ENCODE results near the gene ZRANB3. TPM values are rescaled to one million over a fixed set of nuclear protein-coding genes. Genes with fewer than 3 reads are reported as not detected.

ZRANB3 gene
- polyA plus RNA-seq, 1 donor: 3.8 TPM

DNA sequence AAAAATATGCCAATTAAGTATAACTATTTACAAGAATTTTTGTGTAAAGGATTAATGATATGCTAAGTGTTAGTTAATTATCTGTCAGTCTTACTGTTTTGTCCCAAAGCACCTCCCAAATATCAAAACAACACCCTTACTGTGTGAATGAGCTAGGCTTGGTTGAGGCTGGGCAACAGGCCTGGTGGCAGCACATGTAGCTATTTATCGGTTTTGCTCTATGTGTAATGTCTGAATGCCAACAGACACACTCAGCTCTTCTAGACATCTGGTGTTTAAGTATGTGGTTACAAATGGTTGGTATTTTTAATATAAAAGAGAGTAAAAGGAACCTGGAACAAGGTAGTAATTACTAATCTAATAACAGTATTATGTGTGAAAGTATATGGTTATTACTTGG, 303.6 kb downstream of the ZRANB3 start:
- DNase-seq: no peak
- Histone ChIP-seq H3K9me3 (ENCODE audit: control insufficient read depth, low read depth, low read length) (no peaks in the 10 kb centered on the region), H3K27me3 (ENCODE audit: control insufficient read depth, insufficient read depth, low read length) (no peaks in the 10 kb centered on the region), H3K4me1 (ENCODE audit: control insufficient read depth, insufficient read depth, low read length) (no peaks in the 10 kb centered on the region), H3K27ac (ENCODE audit: low read length) (no peak overlapping the region), H3K4me3 (ENCODE audit: low read length) (no peak overlapping the region), H3K36me3 (ENCODE audit: control insufficient read depth, insufficient read depth, low read length) (no peaks in the 10 kb centered on the region)
- WGBS (ENCODE audit: insufficient coverage, low lambda C conversion rate): no CpG with 5 or more reads among the region's 1 CpG

DNA sequence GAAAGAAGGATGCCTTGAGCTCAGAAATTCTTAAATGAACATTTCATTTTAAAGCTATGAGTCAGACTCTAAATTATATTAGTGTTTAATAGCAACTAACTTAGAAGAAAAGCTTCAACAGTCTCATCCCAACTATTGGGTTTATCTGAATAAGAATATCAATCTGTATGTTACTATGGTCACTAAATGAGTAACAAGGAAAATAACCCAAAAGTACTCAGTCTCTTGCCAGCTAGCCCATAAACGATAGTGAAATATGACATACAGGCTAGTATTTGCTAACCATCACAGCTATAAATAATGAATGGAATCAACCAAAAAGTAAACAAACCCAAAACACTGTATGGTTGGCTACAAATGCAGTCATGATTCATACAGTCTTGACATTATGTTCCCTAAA, 304.1 kb downstream of the ZRANB3 start:
- no peaks in the 10 kb centered on the region for H3K36me3 ChIP-seq (ENCODE audit: control insufficient read depth, insufficient read depth, low read length)
- DNase-seq: no peak
- no peaks in the 10 kb centered on the region for H3K4me1 ChIP-seq (ENCODE audit: control insufficient read depth, insufficient read depth, low read length)
- no peak overlapping the region for H3K27ac ChIP-seq (ENCODE audit: low read length)
- H3K9me3 ChIP-seq (ENCODE audit: control insufficient read depth, low read depth, low read length): no peaks in the 10 kb centered on the region
- H3K4me3 ChIP-seq (ENCODE audit: low read length): no peak overlapping the region
- no peaks in the 10 kb centered on the region for H3K27me3 ChIP-seq (ENCODE audit: control insufficient read depth, insufficient read depth, low read length)
- 80% methylated on average over 1 of the region's 1 CpG for WGBS (ENCODE audit: insufficient coverage, low lambda C conversion rate)

DNA sequence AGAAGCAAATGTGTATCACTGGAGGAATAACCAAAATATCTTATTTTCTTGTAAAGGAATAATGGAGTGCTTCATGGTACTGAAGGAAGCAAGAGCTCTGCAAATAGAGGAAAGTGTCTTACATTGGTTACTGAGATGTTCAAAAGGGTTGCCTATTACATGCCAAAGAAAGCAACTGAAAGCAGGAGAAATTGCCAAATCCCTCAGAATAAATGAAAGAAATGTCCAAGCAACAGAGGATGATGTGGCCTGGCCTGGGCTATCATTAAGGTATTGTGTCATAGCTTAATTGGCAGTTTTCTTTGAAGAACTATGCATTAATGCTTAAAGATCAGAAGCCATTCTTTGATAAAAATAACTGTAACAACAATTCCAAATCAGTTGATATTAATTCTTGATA, 305.2 kb downstream of the ZRANB3 start:
- H3K27ac ChIP-seq (ENCODE audit: low read length): no peak overlapping the region
- no peaks in the 10 kb centered on the region for H3K9me3 ChIP-seq (ENCODE audit: control insufficient read depth, low read depth, low read length)
- no peak overlapping the region for H3K4me3 ChIP-seq (ENCODE audit: low read length)
- no peaks in the 10 kb centered on the region for H3K4me1 ChIP-seq (ENCODE audit: control insufficient read depth, insufficient read depth, low read length)
- DNase-seq: no peak
- no peaks in the 10 kb centered on the region for H3K27me3 ChIP-seq (ENCODE audit: control insufficient read depth, insufficient read depth, low read length)
- no peaks in the 10 kb centered on the region for H3K36me3 ChIP-seq (ENCODE audit: control insufficient read depth, insufficient read depth, low read length)

DNA sequence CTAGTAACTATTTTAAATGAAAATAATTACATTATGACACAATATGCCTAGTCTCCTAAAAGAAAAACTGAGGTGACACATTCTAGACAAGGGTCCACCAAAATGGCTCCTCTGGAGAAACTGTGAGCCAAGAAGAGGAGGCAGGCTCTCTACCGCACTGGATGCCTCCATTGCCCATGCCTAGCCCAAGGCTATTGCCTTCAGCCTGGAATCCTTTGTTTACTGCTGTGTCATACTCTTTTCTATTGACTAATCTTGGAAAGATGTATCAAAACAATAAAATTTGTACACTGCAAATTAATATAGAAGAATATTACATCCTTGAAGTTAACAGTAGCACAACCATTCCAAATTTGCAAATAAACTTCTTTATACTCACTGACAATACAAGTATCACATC, 311.8 kb downstream of the ZRANB3 start:
- Histone ChIP-seq H3K36me3 (ENCODE audit: control insufficient read depth, insufficient read depth, low read length) (no peaks in the 10 kb centered on the region), H3K9me3 (ENCODE audit: control insufficient read depth, low read depth, low read length) (no peaks in the 10 kb centered on the region), H3K27ac (ENCODE audit: low read length) (no peak overlapping the region), H3K4me3 (ENCODE audit: low read length) (no peak overlapping the region), H3K27me3 (ENCODE audit: control insufficient read depth, insufficient read depth, low read length) (no peaks in the 10 kb centered on the region), H3K4me1 (ENCODE audit: control insufficient read depth, insufficient read depth, low read length) (no peaks in the 10 kb centered on the region)
- no CpG with 5 or more reads among the region's 1 CpG for WGBS (ENCODE audit: insufficient coverage, low lambda C conversion rate)
- no peak for DNase-seq

DNA sequence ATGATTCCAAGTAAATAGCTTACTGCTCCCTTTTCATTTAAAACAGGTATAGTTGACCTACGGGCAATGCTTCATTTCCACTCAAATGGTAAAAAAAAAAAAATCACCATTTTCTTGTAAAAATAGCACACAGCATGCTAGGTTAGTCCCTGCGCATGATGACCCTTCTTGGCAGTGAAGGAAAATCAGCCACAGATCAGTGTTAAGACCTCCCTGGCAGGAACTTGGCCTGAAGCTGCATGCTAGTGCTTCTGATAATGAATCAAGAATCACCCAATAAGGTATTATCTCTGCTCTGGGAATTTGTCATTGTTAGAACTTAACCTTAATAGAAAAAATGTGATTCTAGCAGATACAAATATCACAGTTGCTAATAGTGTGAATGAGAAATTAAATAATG, 312.6 kb downstream of the ZRANB3 start:
- Histone ChIP-seq H3K36me3 (ENCODE audit: control insufficient read depth, insufficient read depth, low read length) (no peaks in the 10 kb centered on the region), H3K9me3 (ENCODE audit: control insufficient read depth, low read depth, low read length) (no peaks in the 10 kb centered on the region), H3K4me3 (ENCODE audit: low read length) (no peak overlapping the region), H3K4me1 (ENCODE audit: control insufficient read depth, insufficient read depth, low read length) (no peaks in the 10 kb centered on the region), H3K27me3 (ENCODE audit: control insufficient read depth, insufficient read depth, low read length) (no peaks in the 10 kb centered on the region), H3K27ac (ENCODE audit: low read length) (no peak overlapping the region)
- no CpG with 5 or more reads among the region's 2 CpGs for WGBS (ENCODE audit: insufficient coverage, low lambda C conversion rate)
- no peak for DNase-seq

DNA sequence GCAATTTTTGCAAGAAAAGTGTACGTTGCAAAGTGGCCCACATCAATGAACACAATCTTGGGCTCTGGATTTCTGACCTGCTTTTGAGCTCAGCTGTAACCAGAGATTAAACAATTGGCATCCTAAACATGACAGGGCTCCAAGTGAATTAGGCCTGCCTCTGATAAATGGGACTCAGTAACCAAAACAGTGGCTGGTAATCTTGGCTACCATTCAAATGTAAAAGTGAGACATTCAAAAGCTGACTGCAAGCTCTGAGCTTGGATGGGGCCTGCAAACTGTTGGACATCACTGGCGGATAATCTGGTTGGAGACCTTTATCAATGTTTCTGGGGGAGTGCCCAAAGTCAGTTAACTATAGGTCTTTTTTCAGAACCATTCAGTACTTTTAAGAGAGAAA, 318.3 kb downstream of the ZRANB3 start:
- no peaks in the 10 kb centered on the region for H3K27me3 ChIP-seq (ENCODE audit: control insufficient read depth, insufficient read depth, low read length)
- H3K9me3 ChIP-seq (ENCODE audit: control insufficient read depth, low read depth, low read length): no peaks in the 10 kb centered on the region
- H3K27ac ChIP-seq (ENCODE audit: low read length): no peak overlapping the region
- H3K4me1 ChIP-seq (ENCODE audit: control insufficient read depth, insufficient read depth, low read length): no peaks in the 10 kb centered on the region
- no CpG with 5 or more reads among the region's 2 CpGs for WGBS (ENCODE audit: insufficient coverage, low lambda C conversion rate)
- H3K4me3 ChIP-seq (ENCODE audit: low read length): no peak overlapping the region
- no peaks in the 10 kb centered on the region for H3K36me3 ChIP-seq (ENCODE audit: control insufficient read depth, insufficient read depth, low read length)
- DNase-seq: no peak

DNA sequence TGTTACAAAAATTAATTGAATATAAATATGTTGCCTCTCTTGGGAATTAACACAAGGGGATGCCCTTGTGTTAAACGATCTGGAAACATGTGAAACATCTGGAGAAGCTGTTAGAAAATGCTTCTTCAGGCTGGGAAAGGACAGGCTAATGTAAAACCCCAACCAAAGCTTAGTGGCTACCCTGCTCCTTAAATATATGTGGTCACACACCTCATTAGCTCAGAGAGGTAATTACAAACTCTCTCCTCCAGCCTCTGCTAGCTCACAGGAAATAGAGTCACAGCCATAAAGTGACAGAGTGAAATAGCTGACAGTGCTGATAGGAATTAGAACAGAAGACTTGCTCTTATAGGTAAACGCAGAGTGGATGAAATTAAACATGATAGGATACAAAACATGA, 323.0 kb downstream of the ZRANB3 start:
- no peaks in the 10 kb centered on the region for H3K4me1 ChIP-seq (ENCODE audit: control insufficient read depth, insufficient read depth, low read length)
- DNase-seq: no peak
- 90% methylated on average over 1 of the region's 2 CpGs for WGBS (ENCODE audit: insufficient coverage, low lambda C conversion rate)
- no peak overlapping the region for H3K4me3 ChIP-seq (ENCODE audit: low read length)
- H3K9me3 ChIP-seq (ENCODE audit: control insufficient read depth, low read depth, low read length): no peaks in the 10 kb centered on the region
- no peaks in the 10 kb centered on the region for H3K27me3 ChIP-seq (ENCODE audit: control insufficient read depth, insufficient read depth, low read length)
- H3K27ac ChIP-seq (ENCODE audit: low read length): no peak overlapping the region
- no peaks in the 10 kb centered on the region for H3K36me3 ChIP-seq (ENCODE audit: control insufficient read depth, insufficient read depth, low read length)

DNA sequence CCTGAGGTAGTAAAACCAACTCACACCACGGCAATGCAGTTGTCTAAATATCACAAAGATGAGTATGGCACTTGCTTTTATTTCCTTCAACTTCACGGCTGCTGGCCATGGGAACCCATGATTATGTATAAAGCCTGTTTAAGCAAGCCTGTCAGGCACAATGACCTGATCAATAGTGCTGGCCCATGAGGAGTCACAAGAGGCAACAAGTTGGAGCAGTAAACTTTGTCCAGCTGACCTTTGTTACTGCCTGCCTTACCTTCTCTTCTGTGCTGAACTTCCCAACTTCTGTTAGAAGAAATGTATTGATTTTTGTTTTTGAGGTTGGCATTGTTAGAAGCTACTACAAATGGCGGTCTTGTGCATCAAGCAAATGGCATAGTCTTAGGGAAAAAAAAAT, 327.1 kb downstream of the ZRANB3 start:
- no peak overlapping the region for H3K27ac ChIP-seq (ENCODE audit: low read length)
- no peaks in the 10 kb centered on the region for H3K27me3 ChIP-seq (ENCODE audit: control insufficient read depth, insufficient read depth, low read length)
- H3K4me1 ChIP-seq (ENCODE audit: control insufficient read depth, insufficient read depth, low read length): no peaks in the 10 kb centered on the region
- no peak overlapping the region for H3K4me3 ChIP-seq (ENCODE audit: low read length)
- 100% methylated on average over 2 of the region's 3 CpGs for WGBS (ENCODE audit: insufficient coverage, low lambda C conversion rate)
- H3K36me3 ChIP-seq (ENCODE audit: control insufficient read depth, insufficient read depth, low read length): no peaks in the 10 kb centered on the region
- no peak for DNase-seq
- H3K9me3 ChIP-seq (ENCODE audit: control insufficient read depth, low read depth, low read length): no peaks in the 10 kb centered on the region

DNA sequence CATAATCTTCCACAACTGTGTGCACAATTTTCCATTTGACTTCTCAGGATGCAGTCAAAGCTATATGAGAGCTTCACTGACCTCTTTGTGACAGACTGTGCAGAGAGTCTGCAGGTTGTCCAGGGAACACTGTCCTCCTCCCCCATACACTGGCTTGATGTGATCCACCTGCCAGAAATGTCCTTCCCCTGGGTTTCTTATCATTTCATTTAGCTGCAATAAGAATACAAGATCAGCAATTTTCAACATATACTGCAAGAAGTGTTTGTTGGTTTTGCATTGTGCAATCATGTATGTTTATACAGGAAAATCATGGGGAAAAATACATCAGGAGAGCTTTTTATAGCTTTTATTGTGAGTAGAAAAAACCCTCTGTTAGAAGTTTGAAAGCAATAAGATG, 328.3 kb downstream of the ZRANB3 start:
- Histone ChIP-seq H3K36me3 (ENCODE audit: control insufficient read depth, insufficient read depth, low read length) (no peaks in the 10 kb centered on the region), H3K27ac (ENCODE audit: low read length) (no peak overlapping the region), H3K4me1 (ENCODE audit: control insufficient read depth, insufficient read depth, low read length) (no peaks in the 10 kb centered on the region), H3K27me3 (ENCODE audit: control insufficient read depth, insufficient read depth, low read length) (no peaks in the 10 kb centered on the region), H3K4me3 (ENCODE audit: low read length) (no peak overlapping the region), H3K9me3 (ENCODE audit: control insufficient read depth, low read depth, low read length) (no peaks in the 10 kb centered on the region)
- DNase-seq: peak in 1 of 2 donors; percentile 3

DNA sequence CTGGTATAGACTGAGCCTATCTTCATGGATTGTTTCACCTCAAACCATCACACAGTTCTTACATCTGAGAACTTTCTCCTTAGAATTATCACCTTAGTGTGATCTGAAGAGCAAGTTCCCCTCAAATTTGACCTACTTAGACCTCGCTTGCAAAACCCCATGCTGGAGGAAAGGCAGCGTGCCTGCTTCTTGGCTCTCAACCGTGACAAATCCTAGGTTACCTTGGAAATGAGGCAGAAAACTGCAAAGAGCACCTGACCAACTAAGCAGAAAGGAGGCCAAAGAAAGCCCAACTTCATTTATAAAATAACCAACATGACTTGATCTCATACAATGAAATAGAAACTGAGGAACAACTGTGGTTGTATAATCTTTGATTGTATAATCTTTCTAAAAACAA, 332.5 kb downstream of the ZRANB3 start:
- no peaks in the 10 kb centered on the region for H3K4me1 ChIP-seq (ENCODE audit: control insufficient read depth, insufficient read depth, low read length)
- H3K4me3 ChIP-seq (ENCODE audit: low read length): no peak overlapping the region
- no CpG with 5 or more reads among the region's 3 CpGs for WGBS (ENCODE audit: insufficient coverage, low lambda C conversion rate)
- H3K27ac ChIP-seq (ENCODE audit: low read length): no peak overlapping the region
- no peak for DNase-seq
- no peaks in the 10 kb centered on the region for H3K36me3 ChIP-seq (ENCODE audit: control insufficient read depth, insufficient read depth, low read length)
- no peaks in the 10 kb centered on the region for H3K27me3 ChIP-seq (ENCODE audit: control insufficient read depth, insufficient read depth, low read length)
- H3K9me3 ChIP-seq (ENCODE audit: control insufficient read depth, low read depth, low read length): no peaks in the 10 kb centered on the region

DNA sequence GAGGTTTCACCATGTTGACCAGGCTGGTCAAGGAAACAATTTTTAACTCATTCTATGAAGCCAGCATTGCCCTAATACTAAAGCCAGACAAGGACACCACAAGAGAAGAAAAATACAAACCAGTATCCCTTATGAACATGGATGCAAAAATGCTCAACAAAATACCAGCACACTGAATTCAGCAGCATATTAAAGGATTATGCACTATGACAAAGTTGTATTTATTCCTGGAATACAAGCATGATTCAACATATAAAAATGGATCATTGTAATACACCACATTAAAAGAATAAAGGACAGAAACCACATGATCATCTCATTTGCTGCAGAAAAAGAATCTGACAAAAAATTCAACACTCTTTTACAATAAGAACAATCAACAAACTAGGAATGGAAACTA, 340.2 kb downstream of the ZRANB3 start:
- Histone ChIP-seq H3K27ac (ENCODE audit: low read length) (no peak overlapping the region), H3K9me3 (ENCODE audit: control insufficient read depth, low read depth, low read length) (peaks cover 9% of the 10 kb centered on the region), H3K36me3 (ENCODE audit: control insufficient read depth, insufficient read depth, low read length) (no peaks in the 10 kb centered on the region), H3K4me1 (ENCODE audit: control insufficient read depth, insufficient read depth, low read length) (no peaks in the 10 kb centered on the region), H3K4me3 (ENCODE audit: low read length) (no peak overlapping the region), H3K27me3 (ENCODE audit: control insufficient read depth, insufficient read depth, low read length) (no peaks in the 10 kb centered on the region)
- DNase-seq: no peak

DNA sequence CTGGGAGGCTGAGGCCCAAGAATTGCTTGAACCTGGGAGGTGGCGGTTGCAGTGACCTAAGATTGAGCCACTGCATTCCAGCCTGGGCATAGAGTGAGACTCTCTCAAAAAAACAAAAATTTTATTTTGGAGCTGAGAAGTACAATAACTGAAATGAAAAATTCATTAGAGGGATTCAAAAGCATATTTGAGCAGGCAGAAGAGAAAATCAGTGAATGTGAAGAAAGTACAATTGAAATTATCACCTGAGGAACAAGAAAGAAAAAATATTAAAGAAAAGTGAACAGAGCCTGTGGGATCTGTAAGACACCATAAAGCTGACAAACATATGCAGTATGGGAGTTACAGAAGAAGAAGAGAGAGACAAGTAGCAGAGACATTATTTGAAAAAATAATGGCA, 341.9 kb downstream of the ZRANB3 start:
- Histone ChIP-seq H3K4me3 (ENCODE audit: low read length) (no peak overlapping the region), H3K27me3 (ENCODE audit: control insufficient read depth, insufficient read depth, low read length) (no peaks in the 10 kb centered on the region), H3K27ac (ENCODE audit: low read length) (no peak overlapping the region), H3K4me1 (ENCODE audit: control insufficient read depth, insufficient read depth, low read length) (no peaks in the 10 kb centered on the region), H3K9me3 (ENCODE audit: control insufficient read depth, low read depth, low read length) (peaks cover 9% of the 10 kb centered on the region), H3K36me3 (ENCODE audit: control insufficient read depth, insufficient read depth, low read length) (no peaks in the 10 kb centered on the region)
- no CpG with 5 or more reads among the region's 1 CpG for WGBS (ENCODE audit: insufficient coverage, low lambda C conversion rate)
- no peak for DNase-seq

All from large intestine (tissue), 3 donors.